Mesenchymal stem cell (in vitro differentiated cells and primary cell): ENCODE results near the gene RENBP.

Experiments
- DNase-seq: peaks from one replicate; pipeline ENCODE4 v3.0.0-alpha.2; 2013
- H2AFZ ChIP-seq: one replicate; pipeline ENCODE4 v1.6.1; 2013; ENCODE audit warnings: low read depth, mild to moderate bottlenecking, control low read depth, inconsistent platforms, low read length, moderate library complexity
- H2AK5ac ChIP-seq: 2 replicates; pipeline ENCODE4 v1.6.1; 2013; ENCODE audit warnings: low read length, moderate library complexity, mild to moderate bottlenecking, inconsistent platforms; ENCODE audit not compliant: severe bottlenecking
- H2BK120ac ChIP-seq: one replicate; pipeline ENCODE4 v1.6.1; 2013; ENCODE audit warnings: low read depth, mild to moderate bottlenecking, inconsistent platforms, low read length, moderate library complexity
- H2BK12ac ChIP-seq, 2 experiments: one replicate each; pipeline ENCODE4 v1.6.1; 2013; ENCODE audit warnings: inconsistent platforms in 2 of 2, low read length in 2 of 2, mild to moderate bottlenecking in 2 of 2, moderate library complexity in 2 of 2, control low read depth in 1 of 2
- H2BK15ac ChIP-seq: one replicate; pipeline ENCODE4 v1.6.1; 2013; ENCODE audit warnings: mild to moderate bottlenecking, low read depth, inconsistent platforms; ENCODE audit not compliant: poor library complexity, severe bottlenecking
- H2BK5ac ChIP-seq: 2 replicates; pipeline ENCODE4 v1.6.1; 2013; ENCODE audit warnings: low read depth, mild to moderate bottlenecking, low read length, control low read depth, inconsistent platforms; ENCODE audit not compliant: poor library complexity, severe bottlenecking
- H3K14ac ChIP-seq, 2 experiments: one replicate each; pipeline ENCODE4 v1.6.1; 2013; ENCODE audit warnings: inconsistent platforms in 2 of 2, low read length in 2 of 2, control low read depth in 1 of 2, mild to moderate bottlenecking in 1 of 2, moderate library complexity in 1 of 2
- H3K18ac ChIP-seq, 2 experiments: one replicate each; pipeline ENCODE4 v1.6.1; 2013; ENCODE audit warnings: inconsistent platforms in 2 of 2, low read length in 2 of 2, control low read depth in 1 of 2, low read depth in 1 of 2, mild to moderate bottlenecking in 1 of 2
- H3K23ac ChIP-seq, 2 experiments: one replicate each; pipeline ENCODE4 v1.6.1; 2013; ENCODE audit warnings: inconsistent platforms in 2 of 2, low read length in 2 of 2, mild to moderate bottlenecking in 2 of 2, moderate library complexity in 2 of 2, control low read depth in 1 of 2
- H3K27ac ChIP-seq: 2 replicates; pipeline ENCODE4 v1.5.1; 2013; ENCODE audit warnings: mild to moderate bottlenecking, moderate library complexity, low read length, control low read depth, inconsistent platforms; ENCODE audit not compliant: poor library complexity, severe bottlenecking
- H3K27me3 ChIP-seq, 2 experiments: 2 replicates each; pipeline versions ENCODE4 v1.6.1 to v1.7.0; 2013; ENCODE audit warnings: low read length in 2 of 2, mild to moderate bottlenecking in 2 of 2, moderate library complexity in 2 of 2, control low read depth in 1 of 2, inconsistent platforms in 1 of 2; ENCODE audit not compliant: control insufficient read depth in 1 of 2, insufficient read depth in 1 of 2
- H3K36me3 ChIP-seq, 2 experiments: 2 replicates each; pipeline versions ENCODE4 v1.6.1 to v1.7.0; 2013; ENCODE audit warnings: low read length in 2 of 2, control low read depth in 1 of 2, inconsistent platforms in 1 of 2, low read depth in 1 of 2, mild to moderate bottlenecking in 1 of 2; ENCODE audit not compliant: insufficient read depth in 2 of 2, control insufficient read depth in 1 of 2
- H3K4ac ChIP-seq, 2 experiments: one replicate each; pipeline ENCODE4 v1.6.1; 2013; ENCODE audit warnings: inconsistent platforms in 2 of 2, low read length in 2 of 2, mild to moderate bottlenecking in 2 of 2, moderate library complexity in 2 of 2, control low read depth in 1 of 2, low read depth in 1 of 2
- H3K4me1 ChIP-seq: 2 replicates; pipeline ENCODE4 v1.6.1; 2013; ENCODE audit warnings: low read depth, low read length, control low read depth; ENCODE audit not compliant: control insufficient read depth, insufficient read depth
- H3K4me2 ChIP-seq: 2 replicates; pipeline ENCODE4 v1.6.1; 2013; ENCODE audit warnings: low read length, mild to moderate bottlenecking, inconsistent platforms; ENCODE audit not compliant: poor library complexity, severe bottlenecking
- H3K4me3 ChIP-seq, 2 experiments: 2 replicates each; pipeline versions ENCODE4 v1.5.1 to v1.7.0; 2013; ENCODE audit warnings: low read length in 2 of 2, mild to moderate bottlenecking in 2 of 2, control low read depth in 1 of 2, low read depth in 1 of 2; ENCODE audit not compliant: insufficient read depth in 1 of 2
- H3K79me1 ChIP-seq: replicated peaks from 2 replicates; pipeline ENCODE4 v1.6.1; 2013; ENCODE audit warnings: mild to moderate bottlenecking, control low read depth, low read length, inconsistent platforms; ENCODE audit not compliant: poor library complexity, severe bottlenecking
- H3K9ac ChIP-seq: 2 replicates; pipeline ENCODE4 v1.7.0; 2013; ENCODE audit warnings: mild to moderate bottlenecking, low read length, moderate library complexity
- H3K9me3 ChIP-seq: 2 replicates; pipeline ENCODE4 v1.7.0; 2013; ENCODE audit warnings: mild to moderate bottlenecking, low read length; ENCODE audit not compliant: control insufficient read depth
- H4K8ac ChIP-seq: one replicate; pipeline ENCODE4 v1.6.1; 2013; ENCODE audit warnings: inconsistent platforms, mild to moderate bottlenecking, low read length, moderate library complexity
- H4K91ac ChIP-seq: one replicate; pipeline ENCODE4 v1.6.1; 2013; ENCODE audit warnings: mild to moderate bottlenecking, low read length, inconsistent platforms
- WGBS: methylation state at CpG from one replicate; pipeline ENCODE4 v1.1.7; 2013; ENCODE audit warnings: mixed read lengths; 5-methylcytosine and 5-hydroxymethylcytosine counted together

The RENBP gene

GRCh38 chrX:153974726-153975286, 30.4 kb upstream of the RENBP start:
- Histone ChIP-seq H3K23ac (no peak overlapping the region), H3K27me3 (no peaks in the 10 kb centered on the region), H2AK5ac (no peak overlapping the region), H3K14ac (no peak overlapping the region), H4K8ac (no peak overlapping the region), H2BK15ac (no peak overlapping the region), H3K36me3 (no peaks in the 10 kb centered on the region), H3K18ac (peak overlapping the region in 1 of 2 experiments; percentile 24), H2BK120ac (no peak overlapping the region), H2AFZ (no peak overlapping the region), H3K79me1 (no peaks in the 10 kb centered on the region), H3K27ac (no peak overlapping the region), H3K9me3 (no peaks in the 10 kb centered on the region), H4K91ac (no peak overlapping the region), H2BK5ac (no peak overlapping the region), H3K4ac (no peak overlapping the region), H3K4me3 (peak overlapping the region in 1 of 2 experiments; percentile 84), H2BK12ac (peak overlapping the region in 1 of 2 experiments; percentile 88), H3K4me2 (no peak overlapping the region), H3K9ac (no peak overlapping the region), H3K4me1 (peaks cover 8% of the 10 kb centered on the region)
- DNase-seq = no peak
- 95% methylated on average over 3 of the region's 3 CpGs for WGBS

GRCh38 chrX:153974003-153974725, 29.7 kb upstream of the RENBP start:
- Histone ChIP-seq H3K18ac (no peak overlapping the region), H3K4me3 (peak overlapping the region in 1 of 2 experiments; percentile 84), H3K27me3 (no peaks in the 10 kb centered on the region), H2AFZ (no peak overlapping the region), H3K36me3 (peaks cover 0 to 3% of the 10 kb centered on the region in 2 experiments), H3K79me1 (no peaks in the 10 kb centered on the region), H3K23ac (no peak overlapping the region), H2BK120ac (no peak overlapping the region), H3K9me3 (no peaks in the 10 kb centered on the region), H2BK5ac (no peak overlapping the region), H3K4me1 (peaks cover 10% of the 10 kb centered on the region), H3K9ac (peak overlapping the region; percentile 98), H4K8ac (no peak overlapping the region), H2BK15ac (no peak overlapping the region), H2BK12ac (no peak overlapping the region), H3K14ac (no peak overlapping the region), H3K4me2 (no peak overlapping the region), H4K91ac (no peak overlapping the region), H3K4ac (no peak overlapping the region), H2AK5ac (no peak overlapping the region), H3K27ac (no peak overlapping the region)
- no peak for DNase-seq
- WGBS = 91% methylated on average over 14 of the region's 14 CpGs

GRCh38 chrX:153973127-153974002, 28.9 kb upstream of the RENBP start:
- Histone ChIP-seq H3K14ac (peak overlapping the region in 1 of 2 experiments; percentile 1), H3K79me1 (no peaks in the 10 kb centered on the region), H3K27ac (peak overlapping the region; percentile 59), H3K23ac (no peak overlapping the region), H3K9ac (peak overlapping the region; percentile 98), H3K27me3 (no peaks in the 10 kb centered on the region), H2BK12ac (peak overlapping the region in 1 of 2 experiments; percentile 21), H2BK5ac (no peak overlapping the region), H3K36me3 (peaks cover 0 to 4% of the 10 kb centered on the region in 2 experiments), H2BK15ac (no peak overlapping the region), H3K4me2 (peak overlapping the region; percentile 44), H3K4me1 (peaks cover 15% of the 10 kb centered on the region), H2AFZ (no peak overlapping the region), H4K91ac (no peak overlapping the region), H2AK5ac (no peak overlapping the region), H3K9me3 (no peaks in the 10 kb centered on the region), H2BK120ac (no peak overlapping the region), H3K4me3 (peak overlapping the region; percentile 84 to 87), H3K4ac (peak overlapping the region in 1 of 2 experiments; percentile 86), H3K18ac (peak overlapping the region in 1 of 2 experiments; percentile 70), H4K8ac (peak overlapping the region; percentile 37)
- 80% methylated on average over 9 of the region's 20 CpGs for WGBS
- DNase-seq = no peak
